Occipital lobe (tissue), 2 donors: ENCODE measurements around the gene RALGDS. TPM values are rescaled to one million over a fixed set of nuclear protein-coding genes. Genes with fewer than 3 reads are reported as not detected.
A peak's percentile ranks its signal among the peaks of the same experiment; 100 is the strongest.
"Not testable (repeated sequence)": the region's sequence is repeated elsewhere in the genome, so short reads cannot be mapped to it uniquely, and the experiment has no call there.

Experiments used
- DNase-seq: peaks from one replicate; lab custom pipeline; 2025; lab: John Stamatoyannopoulos, UW
- total RNA-seq: library from RNA; depleted of rRNA; stranded (reverse); fragments of >200 nt; gene quantifications from one replicate; pipeline ENCODE4 v1.2.3, GENCODE V29; 2014

Gene RALGDS
- total RNA-seq, 1 donor from 2014 or later: 95.8 TPM

DNA sequence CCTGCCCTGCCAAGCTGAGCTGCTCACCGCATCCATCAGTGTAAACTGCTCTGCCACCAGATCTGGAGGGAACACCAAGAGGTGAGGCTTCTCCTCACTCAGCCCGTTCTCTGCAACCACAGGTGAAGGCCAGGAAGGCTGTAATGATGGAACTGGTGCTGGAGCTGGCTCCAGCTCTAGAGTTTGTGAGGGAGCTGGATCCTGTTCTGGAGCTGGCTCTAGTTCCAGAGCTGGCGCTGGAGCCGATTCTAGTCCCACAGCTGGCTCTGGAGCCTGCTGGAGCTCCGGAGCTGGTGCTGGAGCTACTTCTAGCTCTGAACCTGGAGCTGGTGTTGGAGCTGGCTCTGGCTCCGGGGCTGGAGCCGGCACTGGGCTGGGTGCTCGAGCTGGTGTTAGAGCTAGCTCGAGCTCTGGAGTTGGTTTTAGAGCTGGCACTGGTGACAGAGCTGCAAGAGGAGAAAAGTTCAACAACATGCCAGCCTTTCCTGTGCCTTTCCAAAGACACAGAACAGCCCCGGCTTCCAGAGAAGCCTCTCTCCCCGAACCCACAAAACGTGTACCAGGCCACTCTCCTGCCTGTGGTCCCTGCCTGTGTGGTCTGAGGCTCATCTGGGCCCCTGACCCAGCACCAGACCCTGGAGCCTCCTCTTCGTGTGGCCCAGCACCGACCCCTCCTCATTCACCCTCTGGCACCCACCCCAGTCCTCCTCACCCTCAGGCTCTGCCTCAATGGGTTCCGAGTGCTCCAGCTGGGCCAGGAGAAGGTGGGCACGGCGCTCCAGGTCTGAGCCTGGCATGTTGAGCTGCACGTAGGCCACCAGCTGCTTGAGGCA, 12.9 kb downstream of the RALGDS start:
- DNase-seq: no peak

DNA sequence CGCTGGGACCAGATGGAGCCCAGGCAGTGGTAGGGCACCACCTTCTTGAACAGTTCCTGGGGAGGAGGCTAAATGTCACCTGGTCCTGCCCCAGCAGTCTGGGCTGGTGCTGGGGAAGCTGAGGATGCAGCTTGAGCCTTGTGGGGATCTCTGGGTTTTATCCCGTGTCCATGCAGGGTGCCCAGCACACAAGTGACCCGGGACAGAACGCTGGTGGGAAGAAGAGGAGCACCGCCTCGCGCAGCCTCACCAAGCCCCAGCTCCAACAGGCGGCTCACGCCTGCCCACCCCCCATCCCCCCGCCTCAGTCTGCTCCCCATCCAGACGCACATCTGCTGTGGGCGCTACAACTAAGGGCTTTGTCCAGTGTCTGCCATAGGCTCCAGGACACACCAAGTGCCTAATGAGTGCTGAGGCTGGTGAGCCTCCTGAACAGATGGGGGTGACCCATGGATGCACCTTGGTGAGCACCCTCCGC, 13.8 kb downstream of the RALGDS start:
- no peak for DNase-seq

DNA sequence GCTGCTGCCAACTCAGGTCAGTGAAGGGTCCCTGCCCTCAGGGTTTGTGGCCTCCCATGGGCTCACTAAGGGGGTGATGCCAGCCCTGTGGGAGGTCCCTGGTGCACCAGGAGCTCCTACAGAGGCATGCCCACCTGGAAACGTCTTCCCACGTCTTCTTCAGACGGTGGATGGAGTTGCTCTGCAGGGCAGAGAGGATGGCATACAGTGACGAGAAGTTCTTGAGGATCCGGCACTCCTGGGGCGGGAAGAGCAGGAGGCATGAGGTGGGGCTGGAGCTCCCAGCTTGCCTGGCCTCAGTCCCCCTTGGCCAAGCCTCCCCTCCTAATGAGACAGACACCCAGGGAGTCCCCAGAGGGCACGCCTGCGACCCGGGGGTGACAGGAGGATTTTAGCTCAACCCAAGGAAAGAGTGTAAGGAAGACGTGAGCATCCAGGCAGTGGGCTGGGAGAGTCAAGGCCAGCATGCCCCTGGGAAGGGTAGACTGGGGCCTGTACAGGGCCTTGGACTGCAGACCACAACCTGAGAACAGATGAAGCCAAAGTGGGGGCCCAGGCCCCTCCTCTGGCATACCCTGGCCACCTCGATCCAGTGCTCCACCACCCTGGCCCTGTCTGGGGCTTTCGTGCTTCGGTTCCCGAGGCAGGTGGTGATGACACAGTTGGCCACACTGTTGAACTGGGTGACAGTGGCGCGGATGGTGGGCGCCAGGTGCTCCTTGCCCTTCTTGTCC, 14.4 kb downstream of the RALGDS start:
- no peak for DNase-seq

DNA sequence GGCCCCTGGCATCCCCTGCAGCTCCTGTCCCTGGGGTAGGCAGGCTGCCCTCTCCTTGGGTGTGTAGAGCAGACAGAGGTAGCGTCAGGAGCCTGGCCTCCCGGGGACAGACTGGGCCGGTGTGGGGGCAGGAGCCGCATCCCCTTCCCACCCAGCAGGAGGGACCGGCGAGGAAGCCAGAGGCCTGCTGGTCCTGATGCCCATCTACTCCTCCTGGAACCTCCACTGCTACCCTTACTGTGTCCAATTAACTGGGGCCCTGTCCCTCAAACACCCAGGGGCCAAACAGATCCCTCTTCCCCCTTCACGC, 15.6 kb downstream of the RALGDS start:
- DNase-seq: no peak

DNA sequence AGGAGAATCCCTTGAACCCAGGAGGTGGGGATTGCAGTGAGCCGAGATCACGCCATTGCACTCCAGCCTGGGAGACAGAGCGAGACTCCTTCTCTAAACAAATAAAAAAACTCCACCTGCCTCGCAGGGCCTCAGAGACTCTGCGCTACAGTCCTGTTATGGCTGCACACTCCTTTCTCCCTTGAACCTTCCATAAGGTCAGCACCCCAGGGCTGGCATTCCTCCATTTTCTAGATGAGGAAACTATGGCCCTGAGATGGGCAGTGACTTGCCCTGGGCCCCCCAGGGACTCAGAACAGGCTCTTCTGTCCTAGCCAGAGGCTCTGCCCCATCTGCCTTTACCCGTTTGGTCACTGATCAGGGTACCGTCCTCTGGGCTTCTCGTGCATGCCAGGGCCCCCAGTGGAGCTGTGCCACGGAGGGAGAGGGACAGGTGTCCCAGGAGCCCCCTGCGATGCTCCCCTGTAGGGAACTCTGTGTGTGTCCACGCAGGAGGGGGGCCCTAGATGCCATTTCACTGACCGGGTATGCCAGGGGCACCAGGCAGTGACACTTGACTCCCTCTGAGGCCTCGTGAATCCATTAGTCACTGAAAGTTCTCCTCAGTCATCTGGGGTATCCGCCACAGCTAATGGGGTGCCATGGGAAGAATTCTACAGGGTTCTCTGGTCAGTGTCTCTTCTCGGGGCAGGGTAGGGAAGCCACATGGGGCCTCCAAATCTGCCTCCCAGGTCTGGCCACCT, 16.2 kb downstream of the RALGDS start:
- no peak for DNase-seq

DNA sequence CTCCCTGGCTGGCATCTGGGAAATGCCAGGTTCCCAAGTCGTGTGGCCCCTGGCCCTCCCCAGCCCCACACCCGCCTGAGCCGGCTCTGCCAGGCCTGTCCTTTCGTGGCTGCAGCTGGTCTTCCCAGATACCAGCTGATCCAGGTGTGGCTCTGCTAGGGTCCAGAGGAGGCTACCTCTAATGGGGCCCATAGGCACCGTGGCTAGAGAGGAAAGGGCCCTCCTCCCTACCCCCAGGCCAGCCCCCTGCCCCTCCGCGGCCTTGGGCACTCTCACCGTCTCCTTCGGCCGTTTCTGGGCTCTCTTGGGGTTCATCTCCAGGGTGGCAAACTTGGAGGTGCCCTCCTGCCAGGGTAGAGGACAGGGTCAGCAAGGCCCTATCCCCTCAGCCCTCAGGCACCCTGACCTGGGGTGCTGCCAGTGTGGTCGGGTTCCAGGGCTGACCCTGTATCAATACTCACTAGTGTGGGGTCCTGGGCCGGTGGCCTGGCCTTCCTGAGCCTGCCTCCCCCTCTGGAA, 17.0 kb downstream of the RALGDS start:
- DNase-seq: no peak

DNA sequence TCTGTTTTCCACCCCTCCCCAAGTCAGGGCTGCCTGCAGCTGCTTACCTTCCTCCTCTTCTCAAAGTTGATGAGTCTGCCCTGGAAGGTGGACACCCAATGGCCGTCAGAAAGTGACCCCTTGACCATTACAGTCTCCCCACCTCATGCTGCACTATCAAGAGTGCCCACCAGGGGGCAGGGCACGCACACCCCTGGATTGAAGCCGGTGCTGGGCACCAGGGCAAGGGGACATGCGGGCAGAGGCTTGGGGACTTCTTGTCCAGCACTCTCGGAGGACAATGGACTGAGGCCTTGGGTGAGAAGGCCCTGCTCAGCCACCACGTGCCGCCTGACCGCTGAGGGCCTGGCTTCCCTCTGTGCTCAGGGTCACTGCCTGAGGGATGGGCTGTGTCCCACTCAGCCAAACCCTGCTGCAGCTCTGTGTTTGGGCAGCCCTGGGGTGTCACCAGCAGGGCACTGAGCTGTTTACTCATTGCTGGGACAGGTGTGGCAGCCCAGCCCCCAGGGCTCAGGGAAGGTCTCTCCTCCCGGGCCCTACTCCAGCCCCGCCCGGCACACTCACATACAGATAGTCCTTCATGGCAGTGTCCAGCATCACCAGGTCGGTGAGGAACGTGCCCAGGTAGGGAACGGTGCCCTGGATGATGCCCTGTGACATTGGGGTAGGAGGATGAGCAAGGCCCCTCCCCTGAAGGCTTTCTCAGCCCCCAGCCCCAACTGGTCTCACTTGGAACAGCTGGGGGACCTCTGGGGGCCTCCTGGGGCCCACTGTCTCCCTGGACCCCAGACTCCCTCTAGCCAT, 17.7 kb downstream of the RALGDS start:
- DNase-seq: peak; percentile 34

DNA sequence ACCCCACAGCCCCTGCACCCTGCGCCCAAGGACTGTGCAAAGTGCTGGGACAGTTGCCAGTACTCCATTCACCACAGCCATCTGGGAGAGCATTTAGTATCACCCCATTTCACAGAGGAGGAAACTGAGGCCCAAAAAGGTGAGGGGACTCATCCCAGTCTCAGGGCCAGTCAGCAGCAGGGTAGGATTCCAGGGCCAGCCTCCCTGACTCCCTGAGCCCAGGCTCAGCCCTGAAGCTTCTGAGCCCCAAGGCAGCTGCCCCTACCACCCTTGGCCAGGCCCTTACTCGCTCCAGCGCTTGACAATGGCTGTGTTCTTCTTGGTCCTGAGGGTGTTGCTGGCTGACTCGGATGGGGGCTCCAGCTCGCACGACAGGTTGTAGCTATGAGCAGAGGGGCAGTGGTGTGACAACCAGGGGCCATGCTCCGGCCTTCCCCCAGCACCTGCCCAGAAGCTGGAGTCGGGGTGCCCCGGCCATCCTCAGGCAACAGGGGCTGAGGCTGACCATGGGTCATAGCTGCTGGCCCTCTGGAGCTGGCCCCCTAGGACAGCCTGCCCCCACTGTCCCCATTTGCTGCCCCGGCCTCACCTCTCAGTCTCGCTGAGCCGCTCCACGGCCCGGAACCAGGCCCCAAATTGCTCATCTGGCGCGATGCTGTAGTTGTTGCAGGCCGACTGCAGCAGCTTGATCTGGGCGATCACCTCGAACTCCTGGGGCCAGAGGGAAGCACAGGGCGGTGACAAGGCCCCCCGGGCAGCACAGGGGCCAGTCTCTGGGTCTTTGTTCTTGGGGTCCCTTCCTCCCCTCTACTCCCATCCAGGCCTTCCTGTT, 18.6 kb downstream of the RALGDS start:
- DNase-seq: no peak

DNA sequence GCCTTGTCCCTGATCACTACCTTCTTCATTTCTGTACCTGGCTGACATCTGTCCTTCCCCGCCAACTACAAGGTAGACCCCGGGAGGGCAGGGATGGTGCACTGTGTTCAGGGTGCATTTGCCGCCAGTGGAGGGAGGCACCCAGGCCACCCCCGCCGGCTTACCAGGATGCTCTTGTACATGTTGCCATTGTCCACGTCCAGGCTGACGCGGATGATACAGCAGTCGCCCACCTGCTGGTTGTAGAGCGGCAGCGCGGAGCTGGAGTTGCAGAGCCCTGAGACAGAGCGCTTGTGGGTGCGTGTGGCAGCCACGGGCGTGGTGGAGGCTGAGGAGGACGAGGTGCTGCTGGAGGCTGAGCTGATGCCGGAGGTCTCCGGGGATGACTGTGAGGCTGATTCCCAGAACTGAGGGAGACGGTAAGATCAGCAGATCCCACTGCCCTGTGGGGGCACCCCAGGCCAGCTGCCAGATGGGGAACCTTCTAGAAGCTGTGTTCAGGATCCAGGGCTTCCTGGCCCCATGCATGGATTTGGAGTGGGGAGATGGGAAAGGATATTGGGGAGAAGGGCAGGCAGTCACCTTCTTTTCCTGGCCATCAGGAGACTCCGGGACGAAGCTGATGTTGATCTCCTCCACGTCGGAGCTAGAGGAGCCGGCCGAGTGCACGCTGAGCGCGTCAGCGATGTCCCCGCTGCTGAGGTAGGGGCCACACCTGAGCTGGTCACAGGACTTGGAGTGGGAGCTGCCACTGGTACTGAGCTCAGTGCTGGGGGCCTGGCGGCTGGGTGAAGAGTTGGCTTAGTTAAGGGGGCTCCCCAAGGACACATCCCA, 19.5 kb downstream of the RALGDS start:
- no peak for DNase-seq

DNA sequence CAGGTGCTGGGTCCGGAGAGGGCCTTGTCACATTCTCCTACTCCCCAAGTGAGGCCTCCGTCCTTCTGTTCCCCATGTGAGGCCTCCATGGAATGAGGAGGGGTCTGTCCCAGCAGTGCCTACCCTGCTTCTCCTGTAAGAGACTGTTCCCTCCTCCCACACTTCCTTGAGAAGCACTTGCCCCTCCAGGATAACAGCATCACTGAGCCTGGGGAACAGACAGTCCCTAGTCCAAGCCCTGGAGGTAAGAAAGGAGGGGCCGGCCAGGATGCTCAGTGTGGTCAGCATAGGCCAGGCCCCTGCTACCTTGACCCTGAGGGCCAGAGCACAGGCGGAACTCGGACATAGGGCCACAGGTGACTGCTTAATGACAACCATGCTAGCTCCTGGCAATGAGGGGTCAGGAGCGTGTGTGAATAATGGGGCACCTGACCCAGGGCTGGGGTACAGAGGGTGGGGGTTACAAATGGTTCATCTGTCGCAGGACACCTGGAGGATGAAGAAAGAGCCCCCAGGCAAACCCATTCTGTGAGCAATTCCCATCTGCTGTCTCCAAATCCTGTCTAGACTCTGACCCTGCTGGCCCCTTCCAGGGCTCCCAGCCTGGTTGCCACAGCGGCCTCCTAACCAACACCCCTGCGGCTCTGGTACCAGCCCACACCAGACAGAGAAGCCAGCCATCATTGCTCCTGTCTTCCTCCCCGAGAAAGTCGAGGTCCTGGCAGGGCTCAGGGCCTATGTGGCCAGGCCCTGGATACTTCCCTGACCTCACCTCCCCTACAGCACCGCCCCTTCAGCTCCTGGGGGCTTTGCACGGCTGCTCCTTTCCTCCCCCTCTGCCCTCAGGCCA, 20.3 kb downstream of the RALGDS start:
- no peak for DNase-seq

DNA sequence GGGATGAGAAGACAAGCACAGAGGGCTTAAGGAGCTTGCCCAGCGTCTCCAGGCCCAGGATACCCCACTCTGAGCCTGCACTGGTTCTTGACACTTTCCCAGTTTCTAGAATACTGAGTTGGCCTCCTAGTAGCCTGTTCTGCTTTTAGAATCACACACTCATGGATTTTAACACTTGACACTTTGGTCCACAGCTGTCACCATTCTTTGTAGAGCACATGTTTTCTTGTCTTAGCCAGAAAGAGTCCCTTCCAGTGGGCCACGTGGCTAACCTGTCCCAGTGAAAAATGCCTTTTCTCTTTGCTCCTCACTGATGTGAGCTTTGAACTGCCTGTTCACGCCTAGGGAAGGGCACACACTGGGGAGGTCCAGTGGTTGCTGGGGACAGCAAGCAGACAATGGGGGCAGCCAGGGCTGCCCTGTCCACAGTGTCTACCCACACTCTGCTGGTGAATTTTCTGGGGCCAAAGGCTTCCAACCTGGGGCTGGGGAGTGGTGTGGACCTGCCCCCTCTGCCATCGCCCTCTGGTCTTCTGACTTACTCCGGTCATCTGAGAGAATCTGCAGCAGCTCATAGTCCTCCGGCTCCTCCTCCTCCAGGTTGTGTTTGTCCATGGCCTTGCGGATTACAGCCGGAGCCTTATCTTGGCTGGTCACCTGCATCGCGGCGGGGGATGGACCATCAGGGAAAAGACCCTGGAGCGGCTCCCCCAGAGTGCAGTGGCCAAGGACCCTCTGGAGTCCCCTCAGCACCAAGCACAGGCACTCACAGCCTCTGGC, 21.1 kb downstream of the RALGDS start:
- DNase-seq: no peak

DNA sequence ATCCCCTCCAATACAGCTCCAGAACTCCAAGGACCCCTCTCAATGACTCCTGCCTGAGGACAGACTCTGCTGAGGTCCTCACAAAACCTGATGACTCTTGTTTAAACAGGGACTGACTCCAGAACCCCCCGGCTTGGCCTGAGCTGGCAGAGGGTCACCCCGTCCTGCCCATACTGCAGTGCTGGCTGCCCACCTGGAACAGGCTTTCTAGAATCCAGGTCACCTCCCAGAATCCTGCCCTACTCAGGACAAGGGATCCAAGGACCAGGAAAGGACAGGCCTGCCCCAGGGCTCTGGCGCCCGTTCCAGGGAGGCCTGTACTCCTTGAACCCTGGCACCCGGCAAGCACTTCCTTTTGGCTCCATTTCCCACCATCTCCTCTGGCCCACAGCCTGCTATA, 22.2 kb downstream of the RALGDS start:
- no peak for DNase-seq

DNA sequence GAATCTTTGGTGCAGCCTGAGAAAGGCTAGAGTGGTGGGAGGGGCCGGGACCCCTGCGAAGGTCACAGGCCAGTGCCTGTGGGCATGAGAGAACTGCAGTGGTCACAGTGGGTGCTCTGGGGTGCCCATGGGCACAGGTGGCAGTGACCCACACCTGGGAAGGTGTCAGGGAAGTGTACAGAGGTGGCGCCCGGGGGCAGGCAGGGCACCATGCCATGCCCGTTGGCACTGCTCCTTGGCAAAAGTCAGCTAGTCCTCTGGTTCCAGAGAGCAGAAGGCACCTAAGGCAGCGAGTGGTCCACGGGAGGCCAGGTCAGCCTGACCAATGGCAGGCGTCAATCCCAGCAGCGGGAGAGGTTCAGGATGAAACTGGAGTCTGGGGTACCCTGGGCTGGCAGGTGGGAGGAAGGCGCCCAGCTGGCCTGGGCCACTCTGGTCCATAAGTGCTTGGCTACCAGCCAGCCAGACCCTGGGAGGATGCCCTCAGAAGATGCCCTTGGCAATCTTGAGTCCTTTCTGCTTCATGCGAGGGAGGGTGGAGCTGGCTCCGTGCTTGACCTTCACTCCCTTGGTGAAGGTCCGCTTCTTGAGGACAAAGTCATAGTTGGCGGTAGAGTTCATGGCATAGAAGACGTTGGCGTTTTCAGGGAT, 22.8 kb downstream of the RALGDS start:
- DNase-seq: no peak

DNA sequence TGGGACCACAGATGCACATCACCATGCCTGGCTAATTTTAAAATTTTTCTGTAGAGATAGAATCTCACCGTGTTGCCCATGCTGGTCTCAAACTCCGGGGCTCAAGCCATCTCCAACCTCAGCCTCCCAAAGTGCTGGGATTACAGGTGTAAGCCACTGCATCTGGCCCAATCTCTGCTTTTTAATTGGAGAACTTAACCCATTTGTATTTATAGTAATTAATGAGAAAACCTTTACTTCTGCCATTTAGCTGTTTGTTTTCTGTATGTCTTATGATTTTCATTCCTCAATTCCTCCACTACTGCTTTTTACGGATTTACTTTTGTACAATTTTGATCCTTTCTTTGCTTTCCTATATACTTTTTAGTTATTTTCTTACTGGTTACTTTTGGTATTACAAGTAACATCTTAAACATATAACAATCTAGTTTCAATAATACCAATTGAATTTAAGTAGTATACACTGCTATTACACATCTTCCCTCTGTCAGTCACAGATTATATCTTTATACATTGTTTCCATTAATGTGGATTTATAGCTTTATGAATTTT, 26.1 kb downstream of the RALGDS start:
- DNase-seq: no peak

DNA sequence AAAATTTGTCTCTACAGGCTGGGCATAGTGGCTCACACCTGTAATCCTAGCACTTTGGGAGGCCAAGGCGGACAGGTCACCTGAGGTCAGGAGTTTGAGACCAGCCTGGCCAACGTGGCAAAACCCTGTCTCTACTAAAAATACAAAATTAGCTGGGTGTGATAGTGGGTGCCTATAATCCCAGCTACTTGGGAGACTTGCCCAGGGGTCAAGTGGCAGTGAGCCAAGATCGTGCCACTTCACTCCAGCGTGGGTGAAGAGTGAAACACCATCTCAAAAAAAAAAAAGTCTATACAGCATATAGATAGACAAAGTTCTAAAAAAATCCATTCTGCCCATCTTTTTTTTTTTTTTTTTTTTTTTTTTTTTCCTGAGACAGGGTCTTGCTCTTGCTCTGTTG, 26.7 kb downstream of the RALGDS start:
- DNase-seq: not testable (repeated sequence)

DNA sequence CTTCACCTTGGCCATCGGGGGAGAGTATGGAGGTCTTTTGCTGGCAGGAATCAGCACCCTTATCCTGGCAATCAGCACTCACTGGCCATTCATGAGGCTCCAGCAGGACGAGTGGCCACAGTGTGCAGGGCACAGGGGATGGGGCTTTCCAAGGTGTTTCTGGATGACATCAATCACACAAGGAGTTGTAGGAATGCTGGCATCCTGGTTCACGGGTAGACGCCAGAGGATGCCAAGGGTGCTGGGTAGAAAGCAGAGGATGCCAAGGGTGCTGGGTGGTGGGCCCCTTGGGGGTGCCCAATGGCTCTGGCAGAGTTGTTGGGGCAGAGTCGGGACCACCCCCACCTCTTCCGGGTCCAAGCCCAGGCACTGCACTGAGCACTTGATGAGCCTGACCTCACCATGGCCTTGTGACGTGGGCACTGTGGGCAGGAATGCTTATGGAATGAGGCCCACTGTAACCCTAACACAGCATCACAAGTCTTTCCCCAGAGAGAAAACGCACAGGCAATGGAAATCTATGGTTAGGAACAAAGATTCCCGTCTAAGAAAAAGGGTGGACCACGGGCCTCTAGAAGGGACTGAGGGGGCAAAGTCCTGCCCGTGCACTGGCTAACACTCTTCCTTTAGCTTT, 30.2 kb downstream of the RALGDS start:
- no peak for DNase-seq
